ENCODE data around the gene DMXL2.

The DMXL2 gene

DNA sequence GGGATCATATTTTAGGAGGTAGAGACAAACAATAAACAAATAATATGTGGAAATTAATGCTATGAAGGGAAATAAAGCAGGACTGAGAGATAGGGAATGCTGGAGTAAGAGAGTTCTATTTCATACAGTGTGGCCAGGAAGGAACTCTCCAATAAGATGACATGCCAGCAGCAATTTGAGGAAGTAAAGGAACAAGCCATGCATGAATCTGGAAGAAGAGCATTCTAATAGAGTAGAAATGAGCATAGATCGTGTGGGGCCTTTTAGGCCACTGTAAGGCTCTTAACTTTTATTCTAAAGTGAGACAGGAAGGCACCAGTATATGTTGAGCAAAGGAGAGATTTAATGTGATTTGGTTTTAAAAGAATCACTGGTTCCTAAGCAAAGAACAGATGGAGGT, 126.3 kb downstream of the DMXL2 start:
- TF ChIP-seq, protein P1, sequence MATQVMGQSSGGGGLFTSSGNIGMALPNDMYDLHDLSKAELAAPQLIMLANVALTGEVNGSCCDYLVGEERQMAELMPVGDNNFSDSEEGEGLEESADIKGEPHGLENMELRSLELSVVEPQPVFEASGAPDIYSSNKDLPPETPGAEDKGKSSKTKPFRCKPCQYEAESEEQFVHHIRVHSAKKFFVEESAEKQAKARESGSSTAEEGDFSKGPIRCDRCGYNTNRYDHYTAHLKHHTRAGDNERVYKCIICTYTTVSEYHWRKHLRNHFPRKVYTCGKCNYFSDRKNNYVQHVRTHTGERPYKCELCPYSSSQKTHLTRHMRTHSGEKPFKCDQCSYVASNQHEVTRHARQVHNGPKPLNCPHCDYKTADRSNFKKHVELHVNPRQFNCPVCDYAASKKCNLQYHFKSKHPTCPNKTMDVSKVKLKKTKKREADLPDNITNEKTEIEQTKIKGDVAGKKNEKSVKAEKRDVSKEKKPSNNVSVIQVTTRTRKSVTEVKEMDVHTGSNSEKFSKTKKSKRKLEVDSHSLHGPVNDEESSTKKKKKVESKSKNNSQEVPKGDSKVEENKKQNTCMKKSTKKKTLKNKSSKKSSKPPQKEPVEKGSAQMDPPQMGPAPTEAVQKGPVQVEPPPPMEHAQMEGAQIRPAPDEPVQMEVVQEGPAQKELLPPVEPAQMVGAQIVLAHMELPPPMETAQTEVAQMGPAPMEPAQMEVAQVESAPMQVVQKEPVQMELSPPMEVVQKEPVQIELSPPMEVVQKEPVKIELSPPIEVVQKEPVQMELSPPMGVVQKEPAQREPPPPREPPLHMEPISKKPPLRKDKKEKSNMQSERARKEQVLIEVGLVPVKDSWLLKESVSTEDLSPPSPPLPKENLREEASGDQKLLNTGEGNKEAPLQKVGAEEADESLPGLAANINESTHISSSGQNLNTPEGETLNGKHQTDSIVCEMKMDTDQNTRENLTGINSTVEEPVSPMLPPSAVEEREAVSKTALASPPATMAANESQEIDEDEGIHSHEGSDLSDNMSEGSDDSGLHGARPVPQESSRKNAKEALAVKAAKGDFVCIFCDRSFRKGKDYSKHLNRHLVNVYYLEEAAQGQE (IDR thresholded peaks at IDR 0.05; ENCODE audit: insufficient read depth in 1 of 2, low read depth in 2 of 2, low read length in 2 of 2), result no peak
- no peak for TF ChIP-seq SIN3A (IDR thresholded peaks at IDR 0.05; ENCODE audit: borderline replicate concordance, insufficient read depth, low read length)

DNA sequence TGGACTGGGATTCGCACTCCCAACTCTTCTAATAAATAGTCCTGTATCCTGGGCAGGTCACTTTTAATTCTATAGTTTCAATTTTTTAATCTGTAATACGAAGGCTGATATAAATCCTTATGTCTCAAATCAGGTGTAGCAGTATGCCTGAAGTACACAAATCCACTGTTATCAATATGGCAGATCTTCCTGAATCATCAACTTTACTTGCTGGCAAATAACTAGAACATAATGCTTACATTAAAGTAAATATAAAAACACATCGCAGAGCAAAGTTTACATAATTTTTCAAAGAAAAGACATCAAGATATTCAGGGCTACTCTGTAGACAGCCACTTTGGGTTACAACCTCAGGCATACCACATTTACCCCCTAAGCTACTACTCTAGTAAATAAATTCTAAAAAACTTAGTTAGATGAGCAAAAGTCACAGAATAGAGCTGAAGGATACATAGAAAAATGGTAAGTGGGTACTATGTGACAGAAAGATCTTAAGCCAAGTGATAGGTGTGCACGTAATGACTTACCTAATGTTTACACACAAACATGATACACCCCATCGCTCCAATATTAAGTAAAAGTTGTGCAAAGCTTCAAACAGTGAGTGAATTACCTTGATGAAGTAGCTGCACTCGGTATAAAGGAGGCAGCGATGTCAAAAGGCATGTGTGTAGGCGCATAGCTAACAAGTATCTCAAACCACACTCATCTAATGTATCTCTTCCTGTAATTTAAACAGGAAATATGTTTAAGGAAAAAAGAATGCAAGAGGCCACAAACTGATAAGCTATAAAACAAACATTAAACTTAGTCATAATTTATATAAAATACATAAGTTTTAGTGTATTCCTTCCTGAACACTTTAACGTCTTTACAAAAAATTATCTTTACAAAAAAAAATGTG, 127.9 kb downstream of the DMXL2 start:
- TF ChIP-seq POLR2AphosphoS5 (IDR thresholded peaks at IDR 0.05; ENCODE audit: low read depth, low read length), result no peak
- no peak for TF ChIP-seq FOXP2 (optimal IDR thresholded peaks at IDR 0.05; ENCODE audit: borderline replicate concordance, extremely low read depth, extremely low read length, insufficient read depth)
- TF ChIP-seq, protein P1 (IDR thresholded peaks at IDR 0.05; ENCODE audit: insufficient read depth in 1 of 2, low read depth in 2 of 2, low read length in 2 of 2), result no peak
- TF ChIP-seq SIN3A (IDR thresholded peaks at IDR 0.05; ENCODE audit: borderline replicate concordance, insufficient read depth, low read length), result no peak
- TF ChIP-seq TAF1 (IDR thresholded peaks at IDR 0.05; ENCODE audit: borderline replicate concordance, insufficient read depth, low read length), result no peak

DNA sequence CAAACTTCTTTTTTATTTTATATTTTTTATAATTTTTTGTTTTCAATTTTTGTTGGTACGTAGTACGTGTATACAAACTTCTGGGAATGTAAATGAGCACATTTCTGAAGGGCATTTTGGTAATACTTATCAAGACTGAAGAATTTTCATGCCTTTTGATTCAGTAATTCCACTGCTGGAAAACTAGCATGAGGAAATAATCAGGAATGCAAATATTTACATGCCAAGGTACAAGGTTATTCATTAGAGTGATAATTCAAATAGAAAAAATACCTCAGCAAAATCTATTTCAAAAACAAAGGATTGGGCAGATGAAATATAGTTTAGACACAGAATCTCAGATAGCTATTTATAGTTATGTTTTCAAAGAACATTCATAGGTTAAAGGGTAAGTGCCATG, 128.7 kb downstream of the DMXL2 start:
- TF ChIP-seq TAF1 (IDR thresholded peaks at IDR 0.05; ENCODE audit: borderline replicate concordance, insufficient read depth, low read length) (no peak), POLR2AphosphoS5 (IDR thresholded peaks at IDR 0.05; ENCODE audit: low read depth, low read length) (no peak), FOXP2 (optimal IDR thresholded peaks at IDR 0.05; ENCODE audit: borderline replicate concordance, extremely low read depth, extremely low read length, insufficient read depth) (no peak), SIN3A (IDR thresholded peaks at IDR 0.05; ENCODE audit: borderline replicate concordance, insufficient read depth, low read length) (no peak)
- TF ChIP-seq, protein P1 (IDR thresholded peaks at IDR 0.05; ENCODE audit: insufficient read depth in 1 of 2, low read depth in 2 of 2, low read length in 2 of 2), result no peak

DNA sequence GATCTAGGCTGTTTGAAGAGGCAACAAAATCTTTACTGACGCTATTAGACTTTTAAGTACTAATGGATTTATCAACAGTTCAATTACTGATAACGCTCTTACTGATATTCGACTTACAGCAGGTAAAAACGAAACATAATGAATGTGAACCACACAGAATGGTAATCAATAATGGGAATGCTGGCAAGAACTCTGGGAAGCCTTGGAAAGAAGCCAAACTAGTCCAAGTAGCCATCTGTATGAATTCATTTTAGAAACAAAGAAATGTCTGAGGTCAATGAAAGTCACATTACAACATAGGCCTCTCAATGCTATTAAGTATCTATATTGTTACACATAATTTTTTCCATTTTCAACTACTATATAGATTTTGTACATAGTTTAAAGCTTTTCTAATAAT, 130.0 kb downstream of the DMXL2 start:
- TF ChIP-seq POLR2AphosphoS5 (IDR thresholded peaks at IDR 0.05; ENCODE audit: low read depth, low read length) (no peak), SIN3A (IDR thresholded peaks at IDR 0.05; ENCODE audit: borderline replicate concordance, insufficient read depth, low read length) (no peak), FOXP2 (optimal IDR thresholded peaks at IDR 0.05; ENCODE audit: borderline replicate concordance, extremely low read depth, extremely low read length, insufficient read depth) (no peak), TAF1 (IDR thresholded peaks at IDR 0.05; ENCODE audit: borderline replicate concordance, insufficient read depth, low read length) (no peak)
- TF ChIP-seq, protein P1 (IDR thresholded peaks at IDR 0.05; ENCODE audit: insufficient read depth in 1 of 2, low read depth in 2 of 2, low read length in 2 of 2), result no peak
